Adrenal gland (tissue), 12 donors: ENCODE results near the gene LY6G6C. TPM values are rescaled to one million over a fixed set of nuclear protein-coding genes. Genes with fewer than 3 reads are reported as not detected.

Experiments
- DNase-seq, 7 donors: peaks; one replicate each; pipeline ENCODE4 v3.0.0-alpha.2; 2019 to 2020
- H3K27ac ChIP-seq, 5 donors: fragments of 200-600 bp; sonication (generic) in 4 of 5; 1 replicate in 3 of 5; 2 replicates in 2 of 5; pipeline versions ENCODE4 v1.5.1 to v1.8.0; 2016 to 2020; ENCODE audit warnings: mild to moderate bottlenecking in 1 of 5
- H3K27me3 ChIP-seq: fragments of 200-600 bp; 2 replicates; pipeline ENCODE4 v1.8.0; 2021
- H3K36me3 ChIP-seq, 2 donors: fragments of 200-600 bp; replicated peaks in 1 of 2; 1 replicate in 1 of 2; 2 replicates in 1 of 2; pipeline versions ENCODE4 v1.5.1 to v1.8.0; 2018 to 2022
- H3K4me1 ChIP-seq, 2 donors: fragments of 200-600 bp; replicated peaks in 1 of 2; 1 replicate in 1 of 2; 2 replicates in 1 of 2; pipeline versions ENCODE4 v1.5.1 to v1.8.0; 2018 to 2021
- H3K4me3 ChIP-seq, 4 donors: fragments of 200-600 bp; sonication (generic) in 3 of 4; one replicate each; pipeline ENCODE4 v1.5.1; 2016 to 2018
- H3K9me3 ChIP-seq, 3 donors: fragments of 200-600 bp; sonication (generic) in 1 of 3; replicated peaks in 1 of 3; 1 replicate in 2 of 3; 2 replicates in 1 of 3; pipeline versions ENCODE4 v1.5.1 to v1.8.0; 2016 to 2021
- CTCF ChIP-seq, 6 experiments: fragments of 450-650 bp in 4 of 6; fragments of 200-600 bp in 2 of 6; sonication (generic) in 1 of 6; IDR thresholded peaks; 1 replicate in 5 of 6; 2 replicates in 1 of 6; pipeline versions ENCODE4 v1.5.1 to v1.8.0; 2016 to 2021; ENCODE audit warnings: antibody characterized with exemption in 6 of 6, mild to moderate bottlenecking in 2 of 6, moderate library complexity in 1 of 6
- POLR2A ChIP-seq, 2 donors: fragments of 450-650 bp; IDR thresholded peaks; one replicate each; pipeline ENCODE4 v1.6.1; 2017; ENCODE audit warnings: antibody characterized with exemption in 2 of 2, mild to moderate bottlenecking in 2 of 2, moderate library complexity in 1 of 2
- WGBS, 4 donors: extraction: QIAGEN DNeasy Blood & Tissue Kit in 2 of 4; methylation state at CpG; one replicate each; pipeline versions ENCODE4 v1.1.5 to v1.1.7; 2013 to 2017; 5-methylcytosine and 5-hydroxymethylcytosine counted together
- intact Hi-C, 2 donors: fragments of 100-400 bp; cut with DNase I; formaldehyde crosslinking; loops; one replicate each; pipeline versions ENCODE4 v1.14.1 to v1.15.0; 2022 to 2023
- microRNA-seq, 3 donors: library from miRNA; unstranded; fragments of <30 nt; microRNA quantifications; one replicate each; pipeline ENCODE4, GENCODE V29; 2017 to 2020
- polyA plus RNA-seq, 3 donors: library from polyadenylated mRNA; stranded (reverse); fragments of 200-250 nt in 2 of 3; fragments of 350-450 nt in 1 of 3; fragmentation: Illumina TruSeq in 1 of 3; extraction: RNeasy Lipid Tissue Mini Kit (QIAGEN cat#74804) in 1 of 3; gene quantifications; one replicate each; pipeline ENCODE4 v1.2.3, GENCODE V29; 2013 to 2014
- small RNA-seq, 2 donors: library from RNA; depleted of rRNA; stranded (forward); fragments of <200 nt; gene quantifications; one replicate each; pipeline ENCODE3, GENCODE V24; 2016
- total RNA-seq, 9 donors: library from RNA; depleted of rRNA in 4 of 9; stranded (reverse); fragments of >200 nt in 4 of 9; fragments of 120-200 nt in 1 of 9; fragmentation: NEBNext Ultra II Directional in 1 of 9; extraction: Animal tissue kit (Norgen Biotek cat#: 25700) in 1 of 9; gene quantifications; one replicate each; pipeline versions ENCODE4 v1.1.0 to v1.2.4, GENCODE V29; 2013 to 2023
- donor health status: healthy with polysubstance abuse.
- donor health status: Bipolar disorder and iron deficiency.
- donor health status: DM: yes; HTN: yes; CAD: no.
- donor health status: DM: no; HTN: no; CAD: no.
- donor health status: DM: no; HTN: no; CAD: no.
- donor health status: DM: yes; HTN: yes; CAD: no.

LY6G6C gene
- total and polyA plus RNA-seq, 12 donors: not detected

GRCh38 chr6:31669676-31670075 lies 51.9 kb downstream of the LY6G6C start, which contains the start of gene LY6G5B:
Gene LY6G5B, plus strand, starts transcription at chr6:31669976. Its CDS starts 975 bp downstream, at chr6:31670951.
- TF ChIP-seq POLR2A (IDR thresholded peaks at IDR 0.05): no peak
- TF ChIP-seq CTCF (IDR thresholded peaks at IDR 0.05): no peak
- Histone ChIP-seq H3K27me3 (no peaks in the 10 kb centered on the region), H3K4me1 (peaks cover 0 to 20% of the 10 kb centered on the region in 2 donors), H3K9me3 (no peaks in the 10 kb centered on the region), H3K27ac (no peak within 1 kb of the TSS), H3K4me3 (no peak within 1 kb of the TSS), H3K36me3 (peaks cover 0 to 70% of the 10 kb centered on the region in 2 donors)
- intact Hi-C loops: no loop called here
- WGBS, 4 donors: 83% methylated on average over 8 of the region's 8 CpGs
- no peak for DNase-seq

Small RNA genes within 50 kb of the gene (microRNA-seq; reads per million reads assigned to microRNA genes)
- gene MIR4646: 0.38 to 0.89 (median 0.85) reads per million in 3 donors

Small RNA genes within 50 kb of the gene (small RNA-seq; reads per million reads assigned to genes)
- gene LY6G6D (0 reads per million in 2 donors), gene MIR4646 (0 reads per million in 2 donors), gene MSH5-SAPCD1 (0 reads per million in 2 donors), gene RNU6-850P (0 reads per million in 2 donors), gene SAPCD1 (0 reads per million in 2 donors)

Other genes starting within 250 kb of the LY6G6C start
Only the 30 nearest of the 41 such genes appear.
- 1 to 10 TPM in 2 of 9 donors, not detected in 7; 1.2 to 1.4 TPM for gene LTA, start 149.5 kb downstream of the LY6G6C start, total RNA-seq
- under 1 TPM in 2 of 3 donors, not detected in 1; 0.20 to 0.72 TPM for gene LTA, start 149.5 kb downstream of the LY6G6C start, polyA plus RNA-seq
- 1 to 10 TPM in 5 of 9 donors, under 1 TPM in 3, not detected in 1; 0.33 to 3.2 (median 1.2) TPM for gene TNF, start 146.2 kb downstream of the LY6G6C start, total RNA-seq
- gene TNF, start 146.2 kb downstream of the LY6G6C start, polyA plus RNA-seq: 1 to 10 TPM in 1 of 3 donors, under 1 TPM in 2; 0.22 to 1.0 (median 0.81) TPM
- gene LTB, start 139.3 kb downstream of the LY6G6C start, total RNA-seq: 1 to 10 TPM in 3 of 9 donors, under 1 TPM in 3, not detected in 3; 0.35 to 4.3 (median 0.95) TPM
- gene LTB, start 139.3 kb downstream of the LY6G6C start, polyA plus RNA-seq: 1 to 10 TPM in 2 of 3 donors, under 1 TPM in 1; 0.31 to 6.7 (median 4.8) TPM
- gene LST1, start 135.5 kb downstream of the LY6G6C start, total RNA-seq: 10 to 100 TPM in 8 of 9 donors, 1 to 10 TPM in 1; 5.8 to 29.0 (median 16.9) TPM
- 10 to 100 TPM in 2 of 3 donors, 1 to 10 TPM in 1; 9.7 to 67.8 (median 49.2) TPM for gene LST1, start 135.5 kb downstream of the LY6G6C start, polyA plus RNA-seq
- gene NCR3, start 128.7 kb downstream of the LY6G6C start, total RNA-seq: under 1 TPM in 1 of 9 donors, not detected in 8; 0.46 TPM
- under 1 TPM in 2 of 3 donors, not detected in 1; 0.10 to 0.24 TPM for gene NCR3, start 128.7 kb downstream of the LY6G6C start, polyA plus RNA-seq
- 100 to 1,000 TPM in 1 of 9 donors, 10 to 100 TPM in 8; 15.3 to 104 (median 64.7) TPM for gene AIF1, start 106.5 kb downstream of the LY6G6C start, total RNA-seq
- 10 to 100 TPM; 61.4 to 81.6 (median 73.0) TPM for gene AIF1, start 106.5 kb downstream of the LY6G6C start, polyA plus RNA-seq
- 100 to 1,000 TPM in 5 of 9 donors, 10 to 100 TPM in 4; 31.9 to 198 (median 103) TPM for gene PRRC2A, start 101.0 kb downstream of the LY6G6C start, total RNA-seq
- 100 to 1,000 TPM in 2 of 3 donors, 10 to 100 TPM in 1; 55.6 to 419 (median 330) TPM for gene PRRC2A, start 101.0 kb downstream of the LY6G6C start, polyA plus RNA-seq
- 100 to 1,000 TPM; 113 to 336 (median 299) TPM for gene BAG6, start 69.1 kb downstream of the LY6G6C start, total RNA-seq
- gene BAG6, start 69.1 kb downstream of the LY6G6C start, polyA plus RNA-seq: 100 to 1,000 TPM; 170 to 799 (median 668) TPM
- 1 to 10 TPM in 8 of 9 donors, not detected in 1; 2.3 to 4.7 (median 3.7) TPM for gene APOM, start 65.9 kb downstream of the LY6G6C start, total RNA-seq
- 10 to 100 TPM in 2 of 3 donors, 1 to 10 TPM in 1; 6.4 to 18.2 (median 10.7) TPM for gene APOM, start 65.9 kb downstream of the LY6G6C start, polyA plus RNA-seq
- gene C6orf47, start 61.0 kb downstream of the LY6G6C start, total RNA-seq: 10 to 100 TPM; 23.8 to 37.0 (median 27.2) TPM
- gene C6orf47, start 61.0 kb downstream of the LY6G6C start, polyA plus RNA-seq: 10 to 100 TPM; 17.9 to 23.6 (median 20.0) TPM
- 10 to 100 TPM; 10.2 to 61.2 (median 16.9) TPM for gene GPANK1, start 56.7 kb downstream of the LY6G6C start, total RNA-seq
- gene GPANK1, start 56.7 kb downstream of the LY6G6C start, polyA plus RNA-seq: 10 to 100 TPM in 2 of 3 donors, 1 to 10 TPM in 1; 7.4 to 18.3 (median 17.6) TPM
- gene CSNK2B, start 55.7 kb downstream of the LY6G6C start, total RNA-seq: 100 to 1,000 TPM; 142 to 324 (median 177) TPM
- gene CSNK2B, start 55.7 kb downstream of the LY6G6C start, polyA plus RNA-seq: 100 to 1,000 TPM; 171 to 239 (median 236) TPM
- 10 to 100 TPM in 1 of 9 donors, 1 to 10 TPM in 6, under 1 TPM in 2; 0.48 to 13.3 (median 3.4) TPM for gene LY6G5B, start 51.8 kb downstream of the LY6G6C start, total RNA-seq
- 10 to 100 TPM in 1 of 3 donors, 1 to 10 TPM in 2; 4.2 to 13.4 (median 8.1) TPM for gene LY6G5B, start 51.8 kb downstream of the LY6G6C start, polyA plus RNA-seq
- gene LY6G5C, start 40.7 kb downstream of the LY6G6C start, total RNA-seq: 1 to 10 TPM in 5 of 9 donors, under 1 TPM in 3, not detected in 1; 0.39 to 2.5 (median 1.8) TPM
- 1 to 10 TPM in 2 of 3 donors, under 1 TPM in 1; 0.75 to 3.6 (median 3.1) TPM for gene LY6G5C, start 40.7 kb downstream of the LY6G6C start, polyA plus RNA-seq
- 10 to 100 TPM; 48.0 to 64.4 (median 54.9) TPM for gene ABHD16A, start 18.4 kb downstream of the LY6G6C start, total RNA-seq
- 10 to 100 TPM; 38.7 to 73.1 (median 62.9) TPM for gene ABHD16A, start 18.4 kb downstream of the LY6G6C start, polyA plus RNA-seq
- gene LY6G6F, start 14.9 kb downstream of the LY6G6C start, total RNA-seq: under 1 TPM in 1 of 9 donors, not detected in 8; 0.44 TPM
- gene LY6G6F, start 14.9 kb downstream of the LY6G6C start, polyA plus RNA-seq: not detected
- gene LY6G6D, start 6.4 kb downstream of the LY6G6C start, total RNA-seq: not detected
- gene LY6G6D, start 6.4 kb downstream of the LY6G6C start, polyA plus RNA-seq: not detected
- under 1 TPM in 2 of 9 donors, not detected in 7; 0.22 to 0.65 TPM for gene MPIG6B, start 1.6 kb upstream of the LY6G6C start, total RNA-seq
- under 1 TPM in 2 of 3 donors, not detected in 1; 0.07 to 0.08 TPM for gene MPIG6B, start 1.6 kb upstream of the LY6G6C start, polyA plus RNA-seq
- 10 to 100 TPM; 21.1 to 52.7 (median 31.5) TPM for gene DDAH2, start 7.6 kb upstream of the LY6G6C start, total RNA-seq
- 100 to 1,000 TPM in 2 of 3 donors, 1 to 10 TPM in 1; 6.4 to 202 (median 138) TPM for gene DDAH2, start 7.6 kb upstream of the LY6G6C start, polyA plus RNA-seq
- gene CLIC1, start 14.8 kb upstream of the LY6G6C start, total RNA-seq: 100 to 1,000 TPM; 176 to 426 (median 217) TPM
- 100 to 1,000 TPM; 109 to 252 (median 146) TPM for gene CLIC1, start 14.8 kb upstream of the LY6G6C start, polyA plus RNA-seq
- gene MSH5, start 18.3 kb upstream of the LY6G6C start, total RNA-seq: 10 to 100 TPM in 3 of 9 donors, 1 to 10 TPM in 6; 3.0 to 16.7 (median 5.9) TPM
- 10 to 100 TPM in 2 of 3 donors, 1 to 10 TPM in 1; 3.6 to 24.5 (median 16.8) TPM for gene MSH5, start 18.3 kb upstream of the LY6G6C start, polyA plus RNA-seq
- 1 to 10 TPM in 1 of 9 donors, under 1 TPM in 3, not detected in 5; 0.46 to 2.3 (median 0.84) TPM for gene SAPCD1, start 40.9 kb upstream of the LY6G6C start, total RNA-seq
- gene SAPCD1, start 40.9 kb upstream of the LY6G6C start, polyA plus RNA-seq: 10 to 100 TPM in 1 of 3 donors, 1 to 10 TPM in 1, under 1 TPM in 1; 0.75 to 17.2 (median 6.0) TPM
- 1 to 10 TPM in 2 of 9 donors, under 1 TPM in 7; 0.17 to 2.3 (median 0.36) TPM for gene VWA7, start 55.6 kb upstream of the LY6G6C start, total RNA-seq
- 1 to 10 TPM in 2 of 3 donors, under 1 TPM in 1; 0.74 to 8.1 (median 1.1) TPM for gene VWA7, start 55.6 kb upstream of the LY6G6C start, polyA plus RNA-seq
- 10 to 100 TPM; 15.0 to 90.8 (median 54.9) TPM for gene VARS1, start 74.0 kb upstream of the LY6G6C start, total RNA-seq
- gene VARS1, start 74.0 kb upstream of the LY6G6C start, polyA plus RNA-seq: 10 to 100 TPM; 58.6 to 74.6 (median 59.2) TPM
- 10 to 100 TPM; 29.2 to 61.3 (median 43.5) TPM for gene LSM2, start 85.2 kb upstream of the LY6G6C start, total RNA-seq
- 10 to 100 TPM; 28.0 to 55.2 (median 42.8) TPM for gene LSM2, start 85.2 kb upstream of the LY6G6C start, polyA plus RNA-seq
- gene HSPA1L, start 93.5 kb upstream of the LY6G6C start, total RNA-seq: 1 to 10 TPM in 8 of 9 donors, under 1 TPM in 1; 0.79 to 4.3 (median 1.9) TPM
- 1 to 10 TPM; 1.0 to 5.3 (median 1.1) TPM for gene HSPA1L, start 93.5 kb upstream of the LY6G6C start, polyA plus RNA-seq
- 100 to 1,000 TPM; 102 to 261 (median 211) TPM for gene HSPA1A, start 93.8 kb upstream of the LY6G6C start, total RNA-seq
- gene HSPA1A, start 93.8 kb upstream of the LY6G6C start, polyA plus RNA-seq: 10 to 100 TPM; 48.5 to 89.4 (median 84.3) TPM
- gene HSPA1B, start 106.0 kb upstream of the LY6G6C start, total RNA-seq: 100 to 1,000 TPM; 156 to 424 (median 265) TPM
- gene HSPA1B, start 106.0 kb upstream of the LY6G6C start, polyA plus RNA-seq: 100 to 1,000 TPM in 1 of 3 donors, 10 to 100 TPM in 2; 29.0 to 102 (median 38.6) TPM
- 100 to 1,000 TPM; 101 to 178 (median 118) TPM for gene NEU1, start 141.1 kb upstream of the LY6G6C start, total RNA-seq
- 10 to 100 TPM; 57.8 to 94.7 (median 85.9) TPM for gene NEU1, start 141.1 kb upstream of the LY6G6C start, polyA plus RNA-seq
- gene SLC44A4, start 157.3 kb upstream of the LY6G6C start, total RNA-seq: 10 to 100 TPM in 7 of 9 donors, 1 to 10 TPM in 2; 1.2 to 30.1 (median 16.4) TPM
- gene SLC44A4, start 157.3 kb upstream of the LY6G6C start, polyA plus RNA-seq: 1 to 10 TPM; 4.7 to 7.7 (median 5.1) TPM